Left ventricle myocardium inferior (tissue), 1 donor: Measurements from ENCODE around the gene TEX54. TPM values are rescaled to one million over a fixed set of nuclear protein-coding genes. Genes with fewer than 3 reads are reported as not detected.

Experiments
- DNase-seq: peaks from one replicate; pipeline ENCODE4 v3.0.0-alpha.2; 2020
- H3K27ac ChIP-seq: fragments of 200-600 bp; replicated peaks from 2 replicates; pipeline ENCODE4 v1.8.0; 2021
- H3K27me3 ChIP-seq: fragments of 200-600 bp; 2 replicates; pipeline ENCODE4 v1.8.0; 2021; ENCODE audit warnings: low read depth
- H3K36me3 ChIP-seq: fragments of 200-600 bp; 2 replicates; pipeline ENCODE4 v1.8.0; 2021
- H3K4me1 ChIP-seq: fragments of 200-600 bp; 2 replicates; pipeline ENCODE4 v1.8.0; 2021
- H3K4me3 ChIP-seq: fragments of 200-600 bp; 2 replicates; pipeline ENCODE4 v1.8.0; 2021; ENCODE audit warnings: mild to moderate bottlenecking, moderate library complexity
- H3K9me3 ChIP-seq: fragments of 200-600 bp; replicated peaks from 2 replicates; pipeline ENCODE4 v1.8.0; 2021
- CTCF ChIP-seq: fragments of 200-600 bp; IDR thresholded peaks from 2 replicates; pipeline ENCODE4 v1.8.0; 2021; ENCODE audit warnings: antibody characterized with exemption, mild to moderate bottlenecking, borderline replicate concordance
- intact Hi-C: fragments of 100-400 bp; cut with micrococcal nuclease; formaldehyde crosslinking; loops from one replicate; pipeline ENCODE4 v1.11.0; 2022
- total RNA-seq: library from RNA; stranded (reverse); fragmentation: NEBNext Ultra II Directional; extraction: Animal tissue kit (Norgen Biotek cat#: 25700); gene quantifications from one replicate; pipeline ENCODE4 v1.2.1, GENCODE V29; 2021
- donor health status: DM: no; HTN: yes; CAD: no; lungs with severe emphysema.

The TEX54 gene
- total RNA-seq, 1 donor from 2014 or later = not detected

DNA sequence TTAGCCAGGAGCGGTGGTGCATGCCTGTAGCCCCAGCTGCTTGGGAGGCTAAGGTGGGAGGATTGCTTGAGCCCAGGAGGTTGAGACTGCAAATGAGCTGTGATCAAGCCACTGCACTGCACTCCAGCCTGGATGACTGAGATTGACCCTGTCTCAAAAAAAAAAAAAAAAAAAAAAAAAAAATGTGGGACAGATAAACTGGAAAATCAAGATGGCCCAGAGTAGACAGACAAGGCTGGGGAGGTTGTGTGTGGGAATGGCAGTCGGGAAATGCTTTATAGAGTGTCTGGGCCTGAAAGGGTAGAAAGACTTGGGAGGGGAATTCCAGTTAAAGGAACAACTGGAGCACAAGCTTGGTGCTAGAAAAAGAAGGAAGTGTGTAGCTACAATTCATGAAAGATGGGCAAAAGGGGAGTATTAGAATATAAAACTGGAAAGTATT is 24.9 kb upstream of the TEX54 start:
- no peak for TF ChIP-seq CTCF
- H3K36me3 ChIP-seq = peaks cover 19% of the 10 kb centered on the region
- H3K27me3 ChIP-seq = no peaks in the 10 kb centered on the region
- no peaks in the 10 kb centered on the region for H3K9me3 ChIP-seq
- no peak overlapping the region for H3K4me3 ChIP-seq
- no peak for DNase-seq
- intact Hi-C loops = no loop called here
- H3K27ac ChIP-seq = no peak overlapping the region
- peaks cover 39% of the 10 kb centered on the region for H3K4me1 ChIP-seq

DNA sequence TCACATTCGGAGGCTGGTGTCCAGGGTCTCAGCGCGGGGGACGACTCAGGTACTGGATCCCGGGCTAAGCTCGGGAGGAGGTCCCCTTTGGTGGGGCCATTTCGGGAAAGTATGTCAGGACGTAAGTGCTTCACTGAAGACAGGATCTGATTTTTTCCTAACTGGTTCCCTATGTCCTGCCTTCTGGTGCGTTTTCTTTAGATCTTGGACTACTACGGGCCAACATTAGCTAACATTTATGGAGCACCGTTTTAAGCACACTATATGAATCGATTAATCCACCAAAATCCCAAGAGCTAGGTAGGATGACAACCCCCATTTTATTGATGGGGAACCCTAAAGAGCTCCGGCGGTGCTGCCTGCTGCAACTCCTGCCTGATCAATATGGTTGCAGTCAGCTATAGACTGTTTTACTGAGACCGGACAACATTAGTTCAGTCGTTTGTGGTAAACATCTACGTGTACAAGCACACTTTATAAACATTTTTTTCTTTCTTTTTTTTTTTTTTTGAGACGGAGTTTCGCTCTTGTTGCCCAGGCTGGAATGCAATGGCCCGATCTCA is 23.8 kb upstream of the TEX54 start:
- intact Hi-C loops = no loop called here
- Histone ChIP-seq H3K36me3 (peaks cover 31% of the 10 kb centered on the region), H3K4me3 (peak overlapping the region; percentile 94), H3K9me3 (no peaks in the 10 kb centered on the region), H3K27ac (peak overlapping the region; percentile 88), H3K27me3 (no peaks in the 10 kb centered on the region), H3K4me1 (peaks cover 41% of the 10 kb centered on the region)
- TF ChIP-seq CTCF = no peak
- no peak for DNase-seq

- H3K27me3 ChIP-seq = no peaks in the 10 kb centered on the region
- peaks cover 44% of the 10 kb centered on the region for H3K4me1 ChIP-seq
- intact Hi-C loops = no loop called here
- peaks cover 33% of the 10 kb centered on the region for H3K36me3 ChIP-seq
- H3K27ac ChIP-seq = peak overlapping the region; percentile 88
- peak; percentile 94 for DNase-seq
- no peaks in the 10 kb centered on the region for H3K9me3 ChIP-seq
- peak; percentile 23 for TF ChIP-seq CTCF
- H3K4me3 ChIP-seq = peak overlapping the region; percentile 94
Measured at GRCh38 chr11:62855571-62856332, 23.1 kb upstream of the TEX54 start.

DNA sequence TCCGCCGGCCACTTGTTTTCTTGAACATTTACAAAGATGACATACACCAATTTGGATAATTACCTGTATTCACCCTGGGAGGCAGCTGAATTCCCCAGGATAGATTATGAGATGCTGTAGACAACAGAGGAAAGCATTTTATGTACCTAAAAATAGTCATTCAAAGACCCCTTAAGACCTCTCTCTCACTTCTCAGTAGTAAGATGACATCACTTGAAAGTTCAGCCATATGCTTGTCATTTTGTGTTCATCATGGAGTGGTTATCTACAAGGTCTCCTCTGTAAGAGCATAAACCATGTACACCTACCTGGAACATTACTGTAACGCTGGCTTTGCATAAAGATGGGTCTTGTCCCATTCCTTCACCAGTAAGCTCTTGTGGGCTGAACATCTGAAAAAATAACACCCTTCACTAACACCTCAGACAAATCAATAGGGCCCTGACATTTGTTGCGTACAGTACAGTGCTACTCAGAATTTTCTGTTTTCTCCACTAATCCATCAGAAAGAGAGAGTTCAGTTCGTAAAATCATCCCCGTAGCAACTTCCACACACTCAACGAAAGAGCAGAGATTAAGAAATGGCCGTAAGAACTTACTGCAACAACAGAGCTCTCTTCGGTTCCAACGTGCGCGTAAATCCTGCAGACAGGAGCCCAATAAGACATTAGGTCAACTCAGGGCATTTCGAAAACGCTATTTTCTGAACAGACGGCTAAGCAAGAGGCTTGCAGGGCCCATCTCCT is 22.4 kb upstream of the TEX54 start:
- H3K27ac ChIP-seq = peak overlapping the region; percentile 88
- peaks cover 44% of the 10 kb centered on the region for H3K4me1 ChIP-seq
- no peak for TF ChIP-seq CTCF
- H3K27me3 ChIP-seq = no peaks in the 10 kb centered on the region
- intact Hi-C loops = no loop called here
- no peak for DNase-seq
- no peaks in the 10 kb centered on the region for H3K9me3 ChIP-seq
- H3K36me3 ChIP-seq = peaks cover 33% of the 10 kb centered on the region
- H3K4me3 ChIP-seq = peak overlapping the region; percentile 94

- peak overlapping the region; percentile 88 for H3K27ac ChIP-seq
- peaks cover 33% of the 10 kb centered on the region for H3K36me3 ChIP-seq
- intact Hi-C loops = no loop called here
- no peaks in the 10 kb centered on the region for H3K27me3 ChIP-seq
- no peaks in the 10 kb centered on the region for H3K9me3 ChIP-seq
- DNase-seq = no peak
- H3K4me1 ChIP-seq = peaks cover 44% of the 10 kb centered on the region
- H3K4me3 ChIP-seq = peak overlapping the region; percentile 94
- TF ChIP-seq CTCF = no peak
Measured at GRCh38 chr11:62854013-62854824, 21.6 kb upstream of the TEX54 start.
